H1 (cell line): ENCODE data around the gene MANF. TPM values are rescaled to one million over a fixed set of nuclear protein-coding genes. Genes with fewer than 3 reads are reported as not detected.

ENCODE experiments used
- CTCF ChIA-PET: fragments of 300-600 bp; sonication (Branson Sonifier 250); formaldehyde crosslinking; loops from one replicate; lab custom pipeline; 2021; ENCODE audit not compliant: partially characterized antibody; lab: Charles Lee
- POLR2A ChIA-PET: fragments of 300-600 bp; sonication (Branson Sonifier 250); formaldehyde crosslinking; loops from one replicate; lab custom pipeline; 2021; ENCODE audit warnings: inconsistent platforms; ENCODE audit not compliant: partially characterized antibody; lab: Charles Lee
- DNase-seq, 2 experiments: peaks; one replicate each; pipeline versions ENCODE4 v3.0.0 to v3.0.0-alpha.2; 2010 to 2022; ENCODE audit warnings: low spot score in 2 of 2, low read depth in 1 of 2, mixed read lengths in 1 of 2
- FAIRE-seq: peaks from 2 replicates; lab custom pipeline; 2011; peaks lifted over from hg19 to GRCh38; lab: Jason Lieb, UNC
- H2AFZ ChIP-seq: 2 replicates; pipeline ENCODE4 v1.8.1; 2012; ENCODE audit warnings: low read length, inconsistent platforms
- H2AK5ac ChIP-seq: 2 replicates; pipeline ENCODE4 v1.6.1; 2013; ENCODE audit warnings: low read depth, low read length
- H2BK120ac ChIP-seq: replicated peaks from 2 replicates; pipeline ENCODE3; 2013; ENCODE audit warnings: low read depth, low read length, inconsistent platforms
- H2BK12ac ChIP-seq: 2 replicates; pipeline ENCODE4 v1.6.1; 2013; ENCODE audit warnings: low read depth, low read length
- H2BK15ac ChIP-seq: 2 replicates; pipeline ENCODE4 v1.6.1; 2013; ENCODE audit warnings: low read length
- H2BK20ac ChIP-seq: 2 replicates; pipeline ENCODE4 v1.6.1; 2013; ENCODE audit warnings: low read length
- H2BK5ac ChIP-seq: 2 replicates; pipeline ENCODE4 v1.6.1; 2013; ENCODE audit warnings: low read depth, low read length
- H3K14ac ChIP-seq: 2 replicates; pipeline ENCODE4 v1.6.1; 2013; ENCODE audit warnings: inconsistent platforms; ENCODE audit not compliant: insufficient read length
- H3K18ac ChIP-seq: 2 replicates; pipeline ENCODE4 v1.6.1; 2013; ENCODE audit warnings: low read length; ENCODE audit errors: extremely low read depth
- H3K23ac ChIP-seq: 2 replicates; pipeline ENCODE4 v1.6.1; 2013; ENCODE audit warnings: inconsistent platforms; ENCODE audit not compliant: insufficient read length
- H3K23me2 ChIP-seq: 2 replicates; pipeline ENCODE4 v1.6.1; 2013; ENCODE audit warnings: low read depth, low read length
- H3K27ac ChIP-seq: 2 replicates; pipeline ENCODE4 v1.6.1; 2011; ENCODE audit warnings: low read depth, low read length, inconsistent platforms
- H3K27me3 ChIP-seq, 4 experiments: replicated peaks in 1 of 4; 1 replicate in 1 of 4; 2 replicates in 3 of 4; pipeline versions ENCODE4 v1.6.1 to v1.8.1; 2011 to 2013; ENCODE audit warnings: low read length in 3 of 4, mild to moderate bottlenecking in 3 of 4, inconsistent platforms in 2 of 4, mixed read lengths in 2 of 4, moderate library complexity in 1 of 4; ENCODE audit not compliant: control insufficient read depth in 3 of 4, insufficient read depth in 3 of 4; ENCODE audit errors: extremely low read depth in 1 of 4
- H3K36me3 ChIP-seq, 4 experiments: 2 replicates each; pipeline versions ENCODE4 v1.6.1 to v1.8.1; 2011 to 2013; ENCODE audit warnings: mild to moderate bottlenecking in 4 of 4, low read length in 3 of 4, moderate library complexity in 2 of 4, control low read depth in 1 of 4, inconsistent platforms in 1 of 4; ENCODE audit not compliant: insufficient read depth in 4 of 4, control insufficient read depth in 2 of 4
- H3K4ac ChIP-seq: replicated peaks from 2 replicates; pipeline ENCODE3; 2013; ENCODE audit warnings: low read length, low read depth, mixed read lengths, inconsistent platforms; ENCODE audit not compliant: insufficient read length
- H3K4me1 ChIP-seq, 4 experiments: replicated peaks in 1 of 4; 1 replicate in 1 of 4; 2 replicates in 3 of 4; pipeline versions ENCODE4 v1.6.1 to v1.8.1; 2011 to 2013; ENCODE audit warnings: low read length in 3 of 4, inconsistent platforms in 2 of 4, mixed read lengths in 1 of 4; ENCODE audit not compliant: insufficient read depth in 4 of 4, control insufficient read depth in 3 of 4
- H3K4me2 ChIP-seq, 2 experiments: 2 replicates each; pipeline versions ENCODE4 v1.6.1 to v1.8.1; 2011 to 2013; ENCODE audit warnings: low read depth in 2 of 2, low read length in 2 of 2, control low read depth in 1 of 2, inconsistent platforms in 1 of 2, mild to moderate bottlenecking in 1 of 2; ENCODE audit not compliant: insufficient read depth in 1 of 2
- H3K4me3 ChIP-seq, 4 experiments: fragments of 200-600, 300-600 bp in 1 of 4; sonication (generic), shearing (Covaris generic), sonication (Bioruptor Twin) in 1 of 4; 2 replicates each; pipeline versions ENCODE4 v1.5.1 to v1.8.1; 2011 to 2016; ENCODE audit warnings: low read length in 4 of 4, low read depth in 3 of 4, control low read depth in 2 of 4, inconsistent platforms in 2 of 4, mild to moderate bottlenecking in 2 of 4, mixed read lengths in 1 of 4, moderate library complexity in 1 of 4; ENCODE audit not compliant: insufficient read depth in 2 of 4; ENCODE audit errors: extremely low read depth in 1 of 4
- H3K56ac ChIP-seq: replicated peaks from 2 replicates; pipeline ENCODE3; 2013; ENCODE audit warnings: low read depth, mild to moderate bottlenecking, mixed read lengths, low read length, inconsistent platforms; ENCODE audit not compliant: insufficient read length
- H3K79me1 ChIP-seq: 2 replicates; pipeline ENCODE4 v1.6.1; 2013; ENCODE audit warnings: low read depth, low read length, control low read depth
- H3K79me2 ChIP-seq, 2 experiments: 2 replicates each; pipeline versions ENCODE4 v1.6.1 to v1.8.1; 2012 to 2013; ENCODE audit warnings: low read length in 2 of 2, mild to moderate bottlenecking in 2 of 2, inconsistent platforms in 1 of 2; ENCODE audit not compliant: insufficient read depth in 2 of 2, control insufficient read depth in 1 of 2
- H3K9ac ChIP-seq, 4 experiments: replicated peaks in 1 of 4; 1 replicate in 1 of 4; 2 replicates in 3 of 4; pipeline versions ENCODE4 v1.6.1 to v1.8.1; 2011 to 2013; ENCODE audit warnings: low read depth in 3 of 4, low read length in 3 of 4, control low read depth in 2 of 4, mild to moderate bottlenecking in 2 of 4, moderate library complexity in 2 of 4, inconsistent platforms in 1 of 4; ENCODE audit errors: extremely low read depth in 1 of 4
- H3K9me3 ChIP-seq, 2 experiments: 2 replicates each; pipeline versions ENCODE4 v1.6.1 to v1.8.1; 2012 to 2013; ENCODE audit warnings: mild to moderate bottlenecking in 2 of 2, moderate library complexity in 2 of 2, control low read depth in 1 of 2, inconsistent platforms in 1 of 2, low read depth in 1 of 2, low read length in 1 of 2, mixed read lengths in 1 of 2; ENCODE audit not compliant: insufficient read depth in 2 of 2
- H4K20me1 ChIP-seq, 2 experiments: replicated peaks in 1 of 2; 2 replicates each; pipeline versions ENCODE3 to v1.8.1; 2011 to 2013; ENCODE audit warnings: inconsistent platforms in 2 of 2, low read length in 2 of 2, mild to moderate bottlenecking in 1 of 2; ENCODE audit not compliant: insufficient read depth in 2 of 2, control insufficient read depth in 1 of 2
- H4K5ac ChIP-seq: 2 replicates; pipeline ENCODE4 v1.6.1; 2013; ENCODE audit warnings: low read length, low read depth, mixed read lengths, inconsistent platforms; ENCODE audit not compliant: insufficient read length
- H4K8ac ChIP-seq: 2 replicates; pipeline ENCODE4 v1.8.0; 2013; ENCODE audit warnings: mild to moderate bottlenecking, moderate library complexity, low read length, inconsistent platforms; ENCODE audit not compliant: insufficient read depth; ENCODE audit errors: extremely low read depth
- H4K91ac ChIP-seq: replicated peaks from 2 replicates; pipeline ENCODE3; 2013; ENCODE audit warnings: low read length, mixed read lengths, inconsistent platforms; ENCODE audit not compliant: insufficient read length
- ATF2 ChIP-seq: IDR thresholded peaks from 2 replicates; pipeline ENCODE4 v1.6.1; 2012; ENCODE audit warnings: low read length, inconsistent platforms
- ATF3 ChIP-seq: IDR thresholded peaks from 2 replicates; pipeline ENCODE4 v1.6.1; 2011; ENCODE audit warnings: low read depth, mild to moderate bottlenecking, low read length; ENCODE audit not compliant: insufficient read depth
- EGR1 ChIP-seq: IDR thresholded peaks from 2 replicates; pipeline ENCODE4 v1.6.1; 2011; ENCODE audit warnings: low read depth, low read length, borderline replicate concordance
- EP300 ChIP-seq, 2 experiments: IDR thresholded peaks; 1 replicate in 1 of 2; 2 replicates in 1 of 2; pipeline ENCODE4 v1.6.1; 2011 to 2012; ENCODE audit warnings: low read depth in 2 of 2, low read length in 2 of 2, mild to moderate bottlenecking in 2 of 2, borderline replicate concordance in 1 of 2, inconsistent platforms in 1 of 2, moderate library complexity in 1 of 2
- JUND ChIP-seq: IDR thresholded peaks from 2 replicates; pipeline ENCODE4 v1.6.1; 2011; ENCODE audit warnings: mild to moderate bottlenecking, improper control_type of control experiment, low read length
- TAF1 ChIP-seq: IDR thresholded peaks from 2 replicates; pipeline ENCODE4 v1.6.1; 2011; ENCODE audit warnings: mild to moderate bottlenecking, low read depth, low read length
- TEAD4 ChIP-seq: IDR thresholded peaks from 2 replicates; pipeline ENCODE4 v1.6.1; 2012; ENCODE audit warnings: low read depth, low read length, inconsistent platforms, mixed read lengths
- ZNF274 ChIP-seq: IDR thresholded peaks from 2 replicates; pipeline ENCODE4 v1.7.0; 2012; ENCODE audit warnings: low read length, borderline replicate concordance; ENCODE audit errors: extremely low read depth
- WGBS, 2 experiments: shearing (Covaris generic) in 1 of 2; methylation state at CpG; one replicate each; pipeline versions ENCODE4 v1.1.6 to v1.1.7; 2013 to 2015; ENCODE audit warnings: low lambda C conversion rate in 2 of 2, mixed read lengths in 2 of 2, inconsistent platforms in 1 of 2, low coverage in 1 of 2, missing lambda C conversion rate in 1 of 2; ENCODE audit not compliant: insufficient replicate concordance in 2 of 2, insufficient coverage in 1 of 2, insufficient read length in 1 of 2; ENCODE audit errors: extremely low coverage in 1 of 2, missing lambda C conversion rate in 1 of 2; 5-methylcytosine and 5-hydroxymethylcytosine counted together
- polyA plus RNA-seq, 7 experiments: library from polyadenylated mRNA; depleted of rRNA in 3 of 7; stranded (reverse) in 5 of 7; unstranded in 2 of 7; fragments of >200 nt in 5 of 7; fragments of 200-250 nt in 2 of 7; gene quantifications; 1 replicate in 5 of 7; 2 replicates in 1 of 7; 4 replicates in 1 of 7; pipeline versions ENCODE4 v1.2.1 to v1.2.3, GENCODE V29; 2011 to 2013; ENCODE audit warnings: missing spikeins in 2 of 7, mixed read lengths in 2 of 7
- total RNA-seq: library from RNA; stranded (reverse); fragmentation: NEBNext Ultra II Directional; extraction: Animal tissue kit (Norgen Biotek cat#: 25700); gene quantifications from 2 replicates; pipeline ENCODE4 v1.2.1, GENCODE V29; 2021

MANF gene
- total and polyA plus RNA-seq, 2 of the 8 experiments (the other 6 are each of a cell fraction or from before 2014, with no cell fraction given) = 37.5 to 159 TPM

- no peak overlapping the region for H4K91ac ChIP-seq
- ChIA-PET CTCF (interaction anchor here (0.9 to 2.2 kb wide), 8 partner anchors 9 to 726 kb away, joined by 3 to 5 read pairs (median 4); partner anchors contain the start of gene DOCK3), POLR2A (interaction anchor here (0.6 to 0.9 kb wide), 3 partner anchors 8 to 685 kb away, joined by 3 read pairs; no protein-coding TSS in a partner anchor)
- H3K79me2 ChIP-seq = no peaks in the 10 kb centered on the region; a peak in 1 of 4 replicates
- H2BK12ac ChIP-seq = no peak overlapping the region
- no peaks in the 10 kb centered on the region for H3K23me2 ChIP-seq
- H3K9ac ChIP-seq = no peak overlapping the region
- no peak overlapping the region for H3K23ac ChIP-seq
- 86% methylated on average over 4 of the region's 4 CpGs; no CpG with 5 or more reads in 1 of the 2 experiments for WGBS, 2 experiments
- H2BK120ac ChIP-seq = no peak overlapping the region
- H3K4me2 ChIP-seq = no peak overlapping the region
- no peak overlapping the region for H3K4me3 ChIP-seq
- peaks cover 2 to 5% (median 3%) of the 10 kb centered on the region in 4 experiments; a peak in 5 of 7 replicates for H3K4me1 ChIP-seq
- H3K27me3 ChIP-seq = no peaks in the 10 kb centered on the region
- H4K5ac ChIP-seq = no peak overlapping the region
- no peak overlapping the region for H3K4ac ChIP-seq
- DNase-seq (peak in 1 of 2 experiments; percentile 33), FAIRE-seq (no peak)
- no peak overlapping the region for H2AK5ac ChIP-seq
- no peak overlapping the region for H2AFZ ChIP-seq
- H2BK5ac ChIP-seq = no peak overlapping the region
- H3K56ac ChIP-seq = no peak overlapping the region
- H2BK15ac ChIP-seq = no peak overlapping the region
- H2BK20ac ChIP-seq = no peak overlapping the region
- H3K79me1 ChIP-seq = no peaks in the 10 kb centered on the region
- H3K9me3 ChIP-seq = no peaks in the 10 kb centered on the region
- H3K18ac ChIP-seq = no peak overlapping the region
- H3K36me3 ChIP-seq = peaks cover 0 to 8% (median 4%) of the 10 kb centered on the region in 4 experiments; a peak in 3 of 8 replicates
- H3K27ac ChIP-seq = no peak overlapping the region
- no peak overlapping the region for H4K8ac ChIP-seq
- H4K20me1 ChIP-seq = no peaks in the 10 kb centered on the region
- no peak overlapping the region for H3K14ac ChIP-seq
- TF ChIP-seq TAF1 (no peak), TEAD4 (peak; percentile 26; the same call in 1 of the 2 replicates), EGR1 (no peak), ATF2 (no peak), EP300 (IDR thresholded peaks at IDR 0.05; ENCODE audit: borderline replicate concordance in 1 of 2, low read depth in 2 of 2, low read length in 2 of 2) (no peak), ZNF274 (no peak), JUND (peak; percentile 88), ATF3 (no peak)
These were observed 44.9 kb upstream of the MANF start for GRCh38 chr3:51340013-51340829.
